WI38 (cell line): ENCODE data around the gene TYMS.

Experiments
- H3K4me3 ChIP-seq: 2 replicates; pipeline ENCODE4 v1.5.1; 2011; ENCODE audit warnings: low read depth, mild to moderate bottlenecking, control low read depth, low read length
- CTCF ChIP-seq: IDR thresholded peaks from 2 replicates; pipeline ENCODE4 v1.5.1; 2012; ENCODE audit warnings: low read depth, mild to moderate bottlenecking, control low read depth, low read length

The TYMS gene

GRCh38 chr18:616380-616995 lies 41.0 kb upstream of the TYMS start:
- peak; percentile 55 for TF ChIP-seq CTCF
- no peak overlapping the region for H3K4me3 ChIP-seq

GRCh38 chr18:617970-618504 lies 39.4 kb upstream of the TYMS start:
- TF ChIP-seq CTCF: no peak
- H3K4me3 ChIP-seq: no peak overlapping the region

- TF ChIP-seq CTCF: no peak
Observed at GRCh38 chr18:618618-619017, 38.8 kb upstream of the TYMS start.

DNA sequence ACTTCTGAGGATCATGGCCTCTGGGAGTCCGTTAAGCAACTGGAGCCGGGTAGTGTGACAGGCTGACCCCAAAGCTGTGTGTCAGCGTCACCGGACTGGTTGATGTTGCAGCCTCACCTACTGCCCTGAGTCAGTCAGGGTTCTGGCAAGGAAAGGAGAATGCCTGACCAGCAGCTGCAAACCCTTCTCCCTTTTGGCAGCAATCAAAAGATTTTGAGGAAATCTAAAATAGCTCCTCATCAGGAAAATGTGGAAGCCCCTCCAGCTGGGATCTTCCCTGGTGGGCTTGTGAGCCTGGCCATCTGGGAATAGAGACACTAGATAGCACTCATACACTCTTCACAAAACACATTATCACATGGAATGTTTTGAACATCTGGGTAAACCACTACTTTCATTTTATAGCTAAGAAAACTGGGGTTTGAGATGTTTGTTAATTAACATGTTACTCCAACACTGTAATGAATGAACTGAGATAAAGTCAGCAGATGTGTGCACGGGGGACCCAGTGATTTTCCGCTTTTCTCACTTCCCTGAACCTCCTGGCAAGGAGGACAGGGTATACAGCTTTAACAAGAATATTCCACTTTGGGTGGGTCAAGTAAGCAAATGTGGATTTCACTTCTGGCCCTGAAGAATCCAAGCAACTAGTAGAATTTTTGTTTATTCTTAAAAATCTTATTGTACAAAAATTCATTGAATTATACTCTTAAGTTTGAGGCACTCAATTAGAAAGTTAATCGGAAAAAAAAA lies 36.0 kb upstream of the TYMS start:
- H3K4me3 ChIP-seq: no peak overlapping the region
- no peak for TF ChIP-seq CTCF

More at GRCh38 chr18:618618-619017, 38.8 kb upstream of the TYMS start:
- H3K4me3 ChIP-seq: no peak overlapping the region

DNA sequence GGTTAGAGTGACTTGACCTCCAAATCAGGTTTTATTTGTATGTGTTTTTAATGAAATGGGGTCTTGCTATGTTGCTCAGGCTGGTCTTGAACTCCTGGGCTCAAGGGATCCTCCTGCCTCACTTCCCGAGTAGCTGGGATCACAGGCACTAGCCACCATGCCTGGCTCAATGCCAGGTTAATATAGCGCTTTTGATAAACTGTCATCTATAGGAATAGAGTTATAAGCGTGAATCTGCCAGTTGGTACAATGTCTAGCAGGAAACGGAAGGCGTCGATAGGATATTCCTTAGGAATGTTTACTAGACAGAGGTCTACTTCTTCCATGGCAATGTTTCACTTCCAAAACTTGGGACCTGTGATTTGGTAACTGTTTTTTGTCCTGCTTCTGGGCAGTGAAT lies 35.2 kb upstream of the TYMS start:
- no peak overlapping the region for H3K4me3 ChIP-seq
- no peak for TF ChIP-seq CTCF

GRCh38 chr18:623761-624620 lies 33.5 kb upstream of the TYMS start:
- no peak overlapping the region for H3K4me3 ChIP-seq
- peak; percentile 64 for TF ChIP-seq CTCF
